DOHH2 (cell line): ENCODE measurements around the gene YIF1A.

ENCODE experiments used
- H3F3A ChIP-seq: fragments of 200-600 bp; sonication (generic), shearing (Covaris generic); 2 replicates; pipeline ENCODE4 v1.6.0; 2016; ENCODE audit warnings: antibody characterized with exemption, mild to moderate bottlenecking; ENCODE audit not compliant: control insufficient read depth, insufficient read depth
- H3K27ac ChIP-seq: fragments of 200-600 bp; sonication (generic); 2 replicates; pipeline ENCODE4 v1.5.1; 2014; ENCODE audit warnings: low read depth, mild to moderate bottlenecking, low read length, moderate library complexity
- H3K27me3 ChIP-seq: fragments of 200-600 bp; sonication (generic); 2 replicates; pipeline ENCODE4 v1.6.1; 2014; ENCODE audit warnings: mild to moderate bottlenecking, low read length, mixed read lengths; ENCODE audit not compliant: control insufficient read depth
- H3K36me3 ChIP-seq: fragments of 200-600 bp; sonication (generic); 2 replicates; pipeline ENCODE4 v1.6.1; 2014; ENCODE audit warnings: mild to moderate bottlenecking, low read length, moderate library complexity, mixed read lengths; ENCODE audit not compliant: control insufficient read depth
- H3K4me1 ChIP-seq: fragments of 200-600 bp; sonication (generic); 2 replicates; pipeline ENCODE4 v1.6.1; 2014; ENCODE audit warnings: mild to moderate bottlenecking, low read length, mixed read lengths; ENCODE audit not compliant: control insufficient read depth
- H3K4me2 ChIP-seq: fragments of 200-600 bp; sonication (generic); 2 replicates; pipeline ENCODE4 v1.6.0; 2014; ENCODE audit warnings: mild to moderate bottlenecking, low read length, moderate library complexity
- H3K4me3 ChIP-seq: fragments of 200-600 bp; sonication (generic); 2 replicates; pipeline ENCODE4 v1.5.1; 2014; ENCODE audit warnings: mild to moderate bottlenecking, low read length, mixed read lengths
- H3K79me2 ChIP-seq: fragments of 200-600 bp; sonication (generic); 2 replicates; pipeline ENCODE4 v1.6.1; 2014; ENCODE audit warnings: mild to moderate bottlenecking, low read length, mixed read lengths; ENCODE audit not compliant: control insufficient read depth
- H3K9me2 ChIP-seq: fragments of 200-600 bp; sonication (generic); replicated peaks from 2 replicates; pipeline ENCODE4 v1.6.1; 2014; ENCODE audit warnings: mild to moderate bottlenecking, low read length, mixed read lengths; ENCODE audit not compliant: control insufficient read depth
- H3K9me3 ChIP-seq: fragments of 200-600 bp; sonication (generic); 2 replicates; pipeline ENCODE4 v1.6.1; 2014; ENCODE audit warnings: antibody characterized with exemption, low read length, mixed read lengths; ENCODE audit not compliant: control insufficient read depth, insufficient read depth
- H4K20me1 ChIP-seq: fragments of 200-600 bp; sonication (generic); 2 replicates; pipeline ENCODE4 v1.6.0; 2014; ENCODE audit warnings: low read depth, mild to moderate bottlenecking, antibody characterized with exemption, low read length, moderate library complexity; ENCODE audit not compliant: control insufficient read depth, insufficient read depth
- EZH2phosphoT487 ChIP-seq: fragments of 200-600 bp; sonication (generic); IDR thresholded peaks from 2 replicates; pipeline ENCODE4 v1.6.1; 2017; ENCODE audit warnings: borderline replicate concordance, mild to moderate bottlenecking, antibody characterized with exemption, low read length, moderate library complexity, mixed read lengths
- TF ChIP-seq, protein P1 (sequence below): fragments of 200-600 bp; sonication (generic); IDR thresholded peaks from one replicate; pipeline ENCODE4 v1.5.1; 2014; ENCODE audit warnings: antibody characterized with exemption, mild to moderate bottlenecking, low read depth, low read length; ENCODE audit not compliant: poor library complexity, severe bottlenecking

Gene YIF1A

DNA sequence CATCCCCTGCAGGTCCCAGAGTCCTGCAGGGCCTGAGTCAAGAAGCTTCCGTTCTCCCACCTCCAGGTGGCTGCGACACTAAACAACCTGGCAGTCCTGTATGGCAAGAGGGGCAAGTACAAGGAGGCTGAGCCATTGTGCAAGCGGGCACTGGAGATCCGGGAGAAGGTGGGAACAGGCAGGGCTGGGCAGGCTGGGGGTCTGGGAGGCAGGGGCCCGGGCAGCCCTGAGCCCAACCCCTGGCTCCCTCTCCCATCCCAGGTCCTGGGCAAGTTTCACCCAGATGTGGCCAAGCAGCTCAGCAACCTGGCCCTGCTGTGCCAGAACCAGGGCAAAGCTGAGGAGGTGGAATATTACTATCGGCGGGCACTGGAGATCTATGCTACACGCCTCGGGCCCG lies 25.2 kb downstream of the YIF1A start:
- no peak for TF ChIP-seq EZH2phosphoT487
- TF ChIP-seq, protein P1, sequence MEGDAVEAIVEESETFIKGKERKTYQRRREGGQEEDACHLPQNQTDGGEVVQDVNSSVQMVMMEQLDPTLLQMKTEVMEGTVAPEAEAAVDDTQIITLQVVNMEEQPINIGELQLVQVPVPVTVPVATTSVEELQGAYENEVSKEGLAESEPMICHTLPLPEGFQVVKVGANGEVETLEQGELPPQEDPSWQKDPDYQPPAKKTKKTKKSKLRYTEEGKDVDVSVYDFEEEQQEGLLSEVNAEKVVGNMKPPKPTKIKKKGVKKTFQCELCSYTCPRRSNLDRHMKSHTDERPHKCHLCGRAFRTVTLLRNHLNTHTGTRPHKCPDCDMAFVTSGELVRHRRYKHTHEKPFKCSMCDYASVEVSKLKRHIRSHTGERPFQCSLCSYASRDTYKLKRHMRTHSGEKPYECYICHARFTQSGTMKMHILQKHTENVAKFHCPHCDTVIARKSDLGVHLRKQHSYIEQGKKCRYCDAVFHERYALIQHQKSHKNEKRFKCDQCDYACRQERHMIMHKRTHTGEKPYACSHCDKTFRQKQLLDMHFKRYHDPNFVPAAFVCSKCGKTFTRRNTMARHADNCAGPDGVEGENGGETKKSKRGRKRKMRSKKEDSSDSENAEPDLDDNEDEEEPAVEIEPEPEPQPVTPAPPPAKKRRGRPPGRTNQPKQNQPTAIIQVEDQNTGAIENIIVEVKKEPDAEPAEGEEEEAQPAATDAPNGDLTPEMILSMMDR, result no peak
- Histone ChIP-seq H3K4me3 (no peak overlapping the region), H3K36me3 (peaks cover 75% of the 10 kb centered on the region)

DNA sequence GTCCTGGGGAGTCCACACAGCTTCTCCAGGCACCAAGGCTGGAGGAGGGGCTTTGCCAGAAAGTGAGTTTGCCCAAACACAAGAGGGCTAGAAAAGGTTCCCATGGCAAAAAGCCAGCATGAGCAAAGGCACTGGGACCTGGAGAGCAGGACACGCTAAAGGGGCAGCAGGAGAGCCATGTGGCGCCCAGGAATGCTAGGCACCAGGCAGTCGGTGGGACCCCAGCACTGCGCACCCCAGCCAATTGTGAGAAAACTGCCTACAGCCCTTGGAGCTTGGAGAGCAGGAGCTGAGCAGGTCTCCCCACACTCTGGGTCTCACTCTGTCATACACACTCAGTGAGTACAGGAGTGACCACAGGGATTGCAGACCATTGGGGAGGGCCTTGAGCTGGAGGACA lies 25.7 kb downstream of the YIF1A start:
- H3K4me3 ChIP-seq, result no peak overlapping the region
- no peaks in the 10 kb centered on the region for H3K27me3 ChIP-seq
- H3K27ac ChIP-seq, result no peak overlapping the region
- no peaks in the 10 kb centered on the region for H3K9me3 ChIP-seq
- peaks cover 5% of the 10 kb centered on the region for H3F3A ChIP-seq
- H3K4me2 ChIP-seq, result no peak overlapping the region
- H3K79me2 ChIP-seq, result peaks cover 20% of the 10 kb centered on the region
- H3K4me1 ChIP-seq, result peaks cover 23% of the 10 kb centered on the region
- no peak for TF ChIP-seq EZH2phosphoT487
- TF ChIP-seq, protein P1, result no peak
- no peaks in the 10 kb centered on the region for H3K9me2 ChIP-seq
- no peaks in the 10 kb centered on the region for H4K20me1 ChIP-seq
- peaks cover 76% of the 10 kb centered on the region for H3K36me3 ChIP-seq

More for the DNA sequence above, 25.2 kb downstream of the YIF1A start:
- Histone ChIP-seq H3F3A (peaks cover 5% of the 10 kb centered on the region), H3K9me3 (no peaks in the 10 kb centered on the region), H4K20me1 (no peaks in the 10 kb centered on the region), H3K4me1 (peaks cover 19% of the 10 kb centered on the region), H3K9me2 (no peaks in the 10 kb centered on the region), H3K4me2 (no peak overlapping the region), H3K27ac (no peak overlapping the region), H3K79me2 (peaks cover 16% of the 10 kb centered on the region), H3K27me3 (no peaks in the 10 kb centered on the region)

GRCh38 chr11:66262696-66263095 lies 26.2 kb downstream of the YIF1A start:
- no peak overlapping the region for H3K27ac ChIP-seq

More at GRCh38 chr11:66262696-66263095, 26.2 kb downstream of the YIF1A start:
- peaks cover 2% of the 10 kb centered on the region; the same call in 1 of the 2 replicates for H3F3A ChIP-seq
- H3K4me2 ChIP-seq, result no peak overlapping the region
- H3K9me3 ChIP-seq, result no peaks in the 10 kb centered on the region
- H3K4me1 ChIP-seq, result peaks cover 18% of the 10 kb centered on the region
- no peaks in the 10 kb centered on the region for H3K9me2 ChIP-seq
- no peaks in the 10 kb centered on the region for H4K20me1 ChIP-seq
- H3K36me3 ChIP-seq, result peaks cover 76% of the 10 kb centered on the region
- no peak for TF ChIP-seq EZH2phosphoT487
- TF ChIP-seq, protein P1, result no peak
- H3K79me2 ChIP-seq, result peaks cover 25% of the 10 kb centered on the region
- H3K27me3 ChIP-seq, result no peaks in the 10 kb centered on the region
- H3K4me3 ChIP-seq, result no peak overlapping the region
